ENCODE results near the gene CLCN1. TPM values are rescaled to one million over a fixed set of nuclear protein-coding genes. Genes with fewer than 3 reads are reported as not detected.

CLCN1 gene
- total and polyA plus RNA-seq, 2 of the 4 experiments (the other 2 are of a cell fraction), result not detected

GRCh38 chr7:143374561-143374960, 58.6 kb downstream of the CLCN1 start:
- Histone ChIP-seq H2AFZ (replicated peaks; ENCODE audit: low read length, poor library complexity) (no peak overlapping the region), H3K27me3 (ENCODE audit: control insufficient read depth, insufficient read depth, low read length) (no peaks in the 10 kb centered on the region), H3K4me3 (ENCODE audit: insufficient read depth, low read depth, low read length) (no peak overlapping the region), H2AK5ac (ENCODE audit: low read depth, low read length) (no peak overlapping the region), H3K9me1 (ENCODE audit: insufficient read depth, low read length) (peaks cover 14% of the 10 kb centered on the region; the same call in 1 of the 2 replicates), H2AK9ac (replicated peaks; ENCODE audit: low read depth, low read length, poor library complexity) (no peak overlapping the region), H2BK120ac (ENCODE audit: low read depth, low read length) (no peak overlapping the region), H2BK15ac (ENCODE audit: low read depth, low read length) (no peak overlapping the region), H3K9ac (ENCODE audit: low read depth, low read length) (no peak overlapping the region), H3K14ac (replicated peaks; ENCODE audit: low read depth, low read length) (no peak overlapping the region), H3K27ac (ENCODE audit: insufficient read depth, low read length) (no peak overlapping the region), H3K4me2 (ENCODE audit: low read depth, low read length) (no peak overlapping the region), H2BK20ac (ENCODE audit: low read depth, low read length) (no peak overlapping the region), H3K4ac (ENCODE audit: low read depth, low read length) (no peak overlapping the region), H4K5ac (ENCODE audit: low read depth, low read length) (no peak overlapping the region), H3K23ac (ENCODE audit: low read depth, low read length) (no peak overlapping the region), H4K8ac (ENCODE audit: low read depth in 2 of 2, low read length in 2 of 2) (no peak overlapping the region), H3K9me3 (ENCODE audit: control insufficient read depth, insufficient read depth, low read length) (no peaks in the 10 kb centered on the region), H2BK5ac (ENCODE audit: low read depth, low read length, poor library complexity, severe bottlenecking) (no peak overlapping the region), H3K4me1 (ENCODE audit: control insufficient read depth, insufficient read depth, low read length) (peaks cover 13% of the 10 kb centered on the region), H3K36me3 (ENCODE audit: control insufficient read depth, insufficient read depth, low read length) (no peaks in the 10 kb centered on the region), H3K79me1 (ENCODE audit: low read depth in 1 of 2, low read length in 2 of 2) (peaks cover 5 to 27% of the 10 kb centered on the region in 2 experiments; a peak in 3 of 4 replicates), H3K18ac (ENCODE audit: low read depth, low read length) (no peak overlapping the region), H4K20me1 (ENCODE audit: insufficient read depth, low read length) (no peaks in the 10 kb centered on the region), H3K56ac (ENCODE audit: extremely low read depth, insufficient read depth, low read length) (no peak overlapping the region), H4K91ac (ENCODE audit: insufficient read depth, low read depth, low read length) (no peak overlapping the region)
- ChIA-PET CTCF (interaction anchor here (1.1 kb wide), 1 partner anchor 9 kb away, joined by 3 read pairs; no protein-coding TSS in a partner anchor), POLR2A (ENCODE audit: unreplicated experiment) (no interaction called here)
- in situ Hi-C loops (cut with MboI; ENCODE audit: low sequenced_read_pairs) (no loop called here), dilution Hi-C loops (cut with HindIII; ENCODE audit: low sequenced_read_pairs, unreplicated experiment) (no loop called here), intact Hi-C loops (cut with micrococcal nuclease) (no loop called here)
- ATAC-seq (ENCODE audit: low read depth) (no peak), DNase-seq (no peak)
- WGBS, 2 experiments (ENCODE audit: extremely low coverage in 2 of 2, insufficient read length in 1 of 2), result 71% methylated on average over 4 of the region's 5 CpGs; no CpG with 5 or more reads in 1 of the 2 experiments
- no peak for TF ChIP-seq FOS (IDR thresholded peaks at IDR 0.05; ENCODE audit: low read depth, low read length)
- no peak for TF ChIP-seq NFE2L2 (IDR thresholded peaks at IDR 0.05; ENCODE audit: low read depth, low read length)
- TF ChIP-seq MAZ (IDR thresholded peaks at IDR 0.05; ENCODE audit: borderline replicate concordance, low read depth, low read length), result no peak
- TF ChIP-seq CTCF (conservative IDR thresholded peaks at IDR 0.05; ENCODE audit: low read depth, low read length), result no peak
- TF ChIP-seq BHLHE40 (IDR thresholded peaks at IDR 0.05; ENCODE audit: low read depth, low read length), result no peak
- no peak for TF ChIP-seq CHD1 (IDR thresholded peaks at IDR 0.05; ENCODE audit: low read depth, low read length)
- no peak for TF ChIP-seq USF2 (IDR thresholded peaks at IDR 0.05; ENCODE audit: low read depth, low read length)
- TF ChIP-seq RAD21 (IDR thresholded peaks at IDR 0.05; ENCODE audit: low read length), result no peak
- TF ChIP-seq RFX5 (IDR thresholded peaks at IDR 0.05; ENCODE audit: low read depth, low read length), result no peak
- no peak for TF ChIP-seq SMC3 (IDR thresholded peaks at IDR 0.05; ENCODE audit: low read depth, low read length)
- no peak for TF ChIP-seq CEBPB (IDR thresholded peaks at IDR 0.05; ENCODE audit: low read depth, low read length)
- TF ChIP-seq POLR2A (IDR thresholded peaks at IDR 0.05; ENCODE audit: low read depth, low read length), result no peak
- no peak for TF ChIP-seq RCOR1 (IDR thresholded peaks at IDR 0.05; ENCODE audit: insufficient replicate concordance, low read length)
- no peak for TF ChIP-seq MXI1 (IDR thresholded peaks at IDR 0.05; ENCODE audit: borderline replicate concordance, low read depth, low read length)
- no peak for TF ChIP-seq MAFK (IDR thresholded peaks at IDR 0.05; ENCODE audit: low read depth, low read length)
- BruUV-seq (replicated peaks), result no TSS peak

All from IMR-90 (cell line).